ENCODE data around the gene SLC22A7.

The SLC22A7 gene

GRCh38 chr6:43271944-43272343, 26.1 kb upstream of the SLC22A7 start:
- no peak for FAIRE-seq
- TF ChIP-seq POU2F2 (IDR thresholded peaks at IDR 0.05; ENCODE audit: low read depth, low read length) (no peak), PAX5 (IDR thresholded peaks at IDR 0.05; ENCODE audit: insufficient read depth, low read length, severe bottlenecking) (no peak), POLR2A (IDR thresholded peaks at IDR 0.05; ENCODE audit: low read depth, low read length) (no peak), TAF1 (IDR thresholded peaks at IDR 0.05; ENCODE audit: low read depth, low read length) (no peak), POLR2AphosphoS5 (IDR thresholded peaks at IDR 0.05; ENCODE audit: low read depth, low read length) (no peak), SPI1 (IDR thresholded peaks at IDR 0.05; ENCODE audit: low read depth, low read length) (no peak)
- no peak for DNase-seq (ENCODE audit: insufficient read length, low spot score)

- DNase-seq (ENCODE audit: insufficient read length, low spot score) = no peak
- TF ChIP-seq TAF1 (IDR thresholded peaks at IDR 0.05; ENCODE audit: low read depth, low read length) = no peak
- no peak for TF ChIP-seq SPI1 (IDR thresholded peaks at IDR 0.05; ENCODE audit: low read depth, low read length)
- TF ChIP-seq POLR2A (IDR thresholded peaks at IDR 0.05; ENCODE audit: low read depth, low read length) = no peak
- no peak for TF ChIP-seq POU2F2 (IDR thresholded peaks at IDR 0.05; ENCODE audit: low read depth, low read length)
- TF ChIP-seq POLR2AphosphoS5 (IDR thresholded peaks at IDR 0.05; ENCODE audit: low read depth, low read length) = no peak
- TF ChIP-seq PAX5 (IDR thresholded peaks at IDR 0.05; ENCODE audit: insufficient read depth, low read length, severe bottlenecking) = no peak
- FAIRE-seq = no peak
Observed at GRCh38 chr6:43273707-43274106, 24.4 kb upstream of the SLC22A7 start.

GRCh38 chr6:43274127-43274915, 23.7 kb upstream of the SLC22A7 start:
- TF ChIP-seq SPI1 (IDR thresholded peaks at IDR 0.05; ENCODE audit: low read depth, low read length) = no peak
- no peak for TF ChIP-seq PAX5 (IDR thresholded peaks at IDR 0.05; ENCODE audit: insufficient read depth, low read length, severe bottlenecking)
- no peak for TF ChIP-seq POLR2AphosphoS5 (IDR thresholded peaks at IDR 0.05; ENCODE audit: low read depth, low read length)
- no peak for TF ChIP-seq TAF1 (IDR thresholded peaks at IDR 0.05; ENCODE audit: low read depth, low read length)
- TF ChIP-seq POLR2A (IDR thresholded peaks at IDR 0.05; ENCODE audit: low read depth, low read length) = no peak
- TF ChIP-seq POU2F2 (IDR thresholded peaks at IDR 0.05; ENCODE audit: low read depth, low read length) = no peak
- no peak for DNase-seq (ENCODE audit: insufficient read length, low spot score)
- FAIRE-seq = no peak

- TF ChIP-seq POU2F2 (IDR thresholded peaks at IDR 0.05; ENCODE audit: low read depth, low read length) = no peak
- TF ChIP-seq TAF1 (IDR thresholded peaks at IDR 0.05; ENCODE audit: low read depth, low read length) = no peak
- TF ChIP-seq POLR2A (IDR thresholded peaks at IDR 0.05; ENCODE audit: low read depth, low read length) = no peak
- no peak for TF ChIP-seq PAX5 (IDR thresholded peaks at IDR 0.05; ENCODE audit: insufficient read depth, low read length, severe bottlenecking)
- no peak for TF ChIP-seq SPI1 (IDR thresholded peaks at IDR 0.05; ENCODE audit: low read depth, low read length)
- TF ChIP-seq POLR2AphosphoS5 (IDR thresholded peaks at IDR 0.05; ENCODE audit: low read depth, low read length) = no peak
- FAIRE-seq (peak; percentile 77), DNase-seq (ENCODE audit: insufficient read length, low spot score) (peak; percentile 62)
Observed at GRCh38 chr6:43274916-43275597, 23.0 kb upstream of the SLC22A7 start.

- FAIRE-seq (peak; percentile 66), DNase-seq (ENCODE audit: insufficient read length, low spot score) (no peak)
- TF ChIP-seq SPI1 (IDR thresholded peaks at IDR 0.05; ENCODE audit: low read depth, low read length) = no peak
- peak; percentile 24 for TF ChIP-seq PAX5 (IDR thresholded peaks at IDR 0.05; ENCODE audit: insufficient read depth, low read length, severe bottlenecking)
- no peak for TF ChIP-seq POLR2A (IDR thresholded peaks at IDR 0.05; ENCODE audit: low read depth, low read length)
Observed at GRCh38 chr6:43275801-43276576, 22.1 kb upstream of the SLC22A7 start.

- DNase-seq (ENCODE audit: insufficient read length, low spot score) (no peak), FAIRE-seq (peak; percentile 28)
- TF ChIP-seq PAX5 (IDR thresholded peaks at IDR 0.05; ENCODE audit: insufficient read depth, low read length, severe bottlenecking) (no peak), POLR2A (IDR thresholded peaks at IDR 0.05; ENCODE audit: low read depth, low read length) (no peak), TAF1 (IDR thresholded peaks at IDR 0.05; ENCODE audit: low read depth, low read length) (no peak)
Observed at GRCh38 chr6:43276577-43277305, 21.3 kb upstream of the SLC22A7 start.

GRCh38 chr6:43277306-43277642, 20.8 kb upstream of the SLC22A7 start:
- no peak for TF ChIP-seq POLR2A (IDR thresholded peaks at IDR 0.05; ENCODE audit: low read depth, low read length)
- TF ChIP-seq PAX5 (IDR thresholded peaks at IDR 0.05; ENCODE audit: insufficient read depth, low read length, severe bottlenecking) = no peak
- no peak for TF ChIP-seq POU2F2 (IDR thresholded peaks at IDR 0.05; ENCODE audit: low read depth, low read length)
- TF ChIP-seq POLR2AphosphoS5 (IDR thresholded peaks at IDR 0.05; ENCODE audit: low read depth, low read length) = no peak
- no peak for TF ChIP-seq SPI1 (IDR thresholded peaks at IDR 0.05; ENCODE audit: low read depth, low read length)
- TF ChIP-seq TAF1 (IDR thresholded peaks at IDR 0.05; ENCODE audit: low read depth, low read length) = no peak
- no peak for DNase-seq (ENCODE audit: insufficient read length, low spot score)
- FAIRE-seq = no peak

- TF ChIP-seq POLR2A (IDR thresholded peaks at IDR 0.05; ENCODE audit: low read depth, low read length) (no peak), TAF1 (IDR thresholded peaks at IDR 0.05; ENCODE audit: low read depth, low read length) (no peak), POU2F2 (IDR thresholded peaks at IDR 0.05; ENCODE audit: low read depth, low read length) (no peak), SPI1 (IDR thresholded peaks at IDR 0.05; ENCODE audit: low read depth, low read length) (no peak), POLR2AphosphoS5 (IDR thresholded peaks at IDR 0.05; ENCODE audit: low read depth, low read length) (no peak), PAX5 (IDR thresholded peaks at IDR 0.05; ENCODE audit: insufficient read depth, low read length, severe bottlenecking) (no peak)
- no peak for FAIRE-seq
Observed at GRCh38 chr6:43277643-43278523, 20.2 kb upstream of the SLC22A7 start.

More at GRCh38 chr6:43277643-43278523, 20.2 kb upstream of the SLC22A7 start:
- DNase-seq (ENCODE audit: insufficient read length, low spot score) = no peak
